B cell (primary cell): ENCODE measurements around the gene YIF1A. TPM values are rescaled to one million over a fixed set of nuclear protein-coding genes. Genes with fewer than 3 reads are reported as not detected.

ENCODE experiments used
- ATAC-seq: fragments of 200-7000 bp; cut with Tn5 transposase; one replicate; pipeline ENCODE4 v1.10.0; 2021; ENCODE audit warnings: low read depth, mild to moderate bottlenecking, moderate number of reproducible peaks, moderate library complexity
- CTCF ChIA-PET: fragments of 350-600 bp; sonication (Branson Sonifier 250); formaldehyde crosslinking; loops from one replicate; lab custom pipeline; 2021; ENCODE audit warnings: antibody characterized with exemption, inconsistent platforms; lab: Charles Lee
- POLR2A ChIA-PET: fragments of 350-600 bp; sonication (Branson Sonifier 250); formaldehyde crosslinking; loops from one replicate; lab custom pipeline; 2021; ENCODE audit warnings: antibody characterized with exemption; lab: Charles Lee
- DNase-seq: peaks from one replicate; pipeline ENCODE4 v3.0.0; 2013
- H2AFZ ChIP-seq: 2 replicates; pipeline ENCODE4 v1.6.1; 2012; ENCODE audit warnings: mild to moderate bottlenecking, low read depth, low read length; ENCODE audit not compliant: insufficient read depth, poor library complexity, severe bottlenecking
- H3K27ac ChIP-seq, 2 donors: 1 replicate in 1 of 2; 2 replicates in 1 of 2; pipeline ENCODE4 v1.5.1; 2012 to 2013; ENCODE audit warnings: low read length in 2 of 2, mild to moderate bottlenecking in 2 of 2, moderate library complexity in 1 of 2
- H3K27me3 ChIP-seq, 4 experiments: fragments of 200-600 bp in 1 of 4; sonication (generic) in 1 of 4; replicated peaks in 1 of 4; 1 replicate in 2 of 4; 2 replicates in 2 of 4; pipeline versions ENCODE4 v1.6.1 to v1.7.0; 2013 to 2016; ENCODE audit warnings: low read length in 3 of 4, mild to moderate bottlenecking in 2 of 4, mixed read lengths in 1 of 4, moderate library complexity in 1 of 4; ENCODE audit not compliant: insufficient read depth in 4 of 4, control insufficient read depth in 3 of 4; ENCODE audit errors: control extremely low read depth in 1 of 4
- H3K36me3 ChIP-seq, 2 experiments: replicated peaks in 1 of 2; 1 replicate in 1 of 2; 2 replicates in 1 of 2; pipeline versions ENCODE4 v1.6.1 to v1.7.1; 2013; ENCODE audit warnings: low read length in 1 of 2; ENCODE audit not compliant: insufficient read depth in 2 of 2, control insufficient read depth in 1 of 2; ENCODE audit errors: control extremely low read depth in 1 of 2, extremely low read depth in 1 of 2
- H3K4me1 ChIP-seq, 2 donors: fragments of 200-600 bp in 1 of 2; sonication (generic) in 1 of 2; 1 replicate in 1 of 2; 2 replicates in 1 of 2; pipeline versions ENCODE4 v1.5.1 to v1.6.1; 2013 to 2017; ENCODE audit warnings: low read length in 2 of 2; ENCODE audit not compliant: control insufficient read depth in 2 of 2, insufficient read depth in 2 of 2
- H3K4me2 ChIP-seq: replicated peaks from 2 replicates; pipeline ENCODE3; 2012; ENCODE audit warnings: mild to moderate bottlenecking, low read depth, low read length; ENCODE audit not compliant: poor library complexity, severe bottlenecking
- H3K4me3 ChIP-seq, 5 experiments: fragments of 200-600 bp in 1 of 5; sonication (generic) in 1 of 5; 1 replicate in 3 of 5; 2 replicates in 2 of 5; pipeline versions ENCODE4 v1.5.1 to v1.7.0; 2011 to 2016; ENCODE audit warnings: low read length in 4 of 5, mild to moderate bottlenecking in 4 of 5, low read depth in 2 of 5, control low read depth in 1 of 5, moderate library complexity in 1 of 5; ENCODE audit not compliant: insufficient read depth in 1 of 5; ENCODE audit errors: control extremely low read depth in 1 of 5, extremely low read depth in 1 of 5
- H3K79me2 ChIP-seq: fragments of 200-600 bp; sonication (generic); one replicate; pipeline ENCODE4 v1.6.0; 2016; ENCODE audit warnings: low read length; ENCODE audit not compliant: control insufficient read depth, insufficient read depth
- H3K9ac ChIP-seq: fragments of 200-600 bp; sonication (generic); 2 replicates; pipeline ENCODE4 v1.6.1; 2017; ENCODE audit warnings: mild to moderate bottlenecking, low read length, moderate library complexity
- H3K9me3 ChIP-seq, 3 donors: one replicate each; pipeline versions ENCODE4 v1.6.1 to v1.7.1; 2013; ENCODE audit warnings: low read length in 2 of 3; ENCODE audit not compliant: control insufficient read depth in 2 of 3, insufficient read depth in 1 of 3; ENCODE audit errors: control extremely low read depth in 1 of 3
- H4K20me1 ChIP-seq: 2 replicates; pipeline ENCODE4 v1.6.0; 2012; ENCODE audit warnings: mild to moderate bottlenecking, low read length; ENCODE audit not compliant: insufficient read depth, control insufficient read depth, poor library complexity, severe bottlenecking
- H3K27ac Mint-ChIP-seq: one replicate; pipeline ENCODE4 v1.8.0; 2021; ENCODE audit warnings: mixed read lengths
- H3K27me3 Mint-ChIP-seq: one replicate; pipeline ENCODE4 v1.8.0; 2021; ENCODE audit warnings: mixed read lengths
- H3K4me1 Mint-ChIP-seq: one replicate; pipeline ENCODE4 v1.8.0; 2021; ENCODE audit warnings: mixed read lengths
- H3K4me3 Mint-ChIP-seq: one replicate; pipeline ENCODE4 v1.8.0; 2021; ENCODE audit warnings: mixed read lengths
- H3K9me3 Mint-ChIP-seq: one replicate; pipeline ENCODE4 v1.8.0; 2022; ENCODE audit warnings: mixed read lengths; ENCODE audit not compliant: insufficient read depth
- EZH2 ChIP-seq: IDR thresholded peaks from 2 replicates; pipeline ENCODE4 v1.6.1; 2012; ENCODE audit warnings: borderline replicate concordance, low read depth, mild to moderate bottlenecking, moderate library complexity, low read length; ENCODE audit not compliant: insufficient read depth, poor library complexity, severe bottlenecking
- WGBS: methylation state at CpG from one replicate; pipeline ENCODE4 v1.1.5; 2013; ENCODE audit warnings: missing lambda C conversion rate; ENCODE audit not compliant: insufficient coverage; 5-methylcytosine and 5-hydroxymethylcytosine counted together
- intact Hi-C: fragments of 100-400 bp; cut with micrococcal nuclease; formaldehyde crosslinking; loops from one replicate; pipeline ENCODE4 v1.10.0; 2022
- polyA plus RNA-seq: library from polyadenylated mRNA; depleted of rRNA; stranded (reverse); fragments of >200 nt; gene quantifications from 2 replicates; pipeline ENCODE4 v1.2.3, GENCODE V29; 2012
- total RNA-seq, 2 donors: library from RNA; stranded (reverse); fragments of 120-200 nt in 1 of 2; gene quantifications; 1 replicate in 1 of 2; 2 replicates in 1 of 2; pipeline versions ENCODE4 v1.2.3 to v1.2.4, GENCODE V29; 2013 to 2022
- TF ChIP-seq, protein P1 (sequence below): fragments of 200-600 bp; IDR thresholded peaks from one replicate; pipeline ENCODE4 v1.8.0; 2022; ENCODE audit warnings: antibody characterized with exemption, mild to moderate bottlenecking

The YIF1A gene
- total and polyA plus RNA-seq, 2 donors (not counting 1 experiment from before 2014, with no cell fraction given): 43.9 to 95.0 TPM

- intact Hi-C loops: no loop called here
- CTCF ChIA-PET: interaction anchor here (1.8 kb wide), 1 partner anchor 17 kb away, joined by 4 read pairs; no protein-coding TSS in a partner anchor
Measured at GRCh38 chr11:66238786-66239413, 50.0 kb downstream of the YIF1A start.

GRCh38 chr11:66237867-66238266, 51.1 kb downstream of the YIF1A start:
- Histone ChIP-seq H3K4me1 (peaks cover 0 to 11% of the 10 kb centered on the region in 2 donors), H3K27me3 (no peaks in the 10 kb centered on the region), H3K27ac (no peak overlapping the region), H3K79me2 (no peaks in the 10 kb centered on the region), H3K9ac (no peak overlapping the region), H3K9me3 (no peaks in the 10 kb centered on the region), H3K36me3 (peaks cover 0 to 93% of the 10 kb centered on the region in 2 experiments), H4K20me1 (peaks cover 40% of the 10 kb centered on the region), H2AFZ (no peak overlapping the region), H3K4me3 (no peak overlapping the region), H3K4me2 (no peak overlapping the region)
- no peak for DNase-seq
- intact Hi-C loops: no loop called here
- TF ChIP-seq EZH2: no peak
- TF ChIP-seq, protein P1, sequence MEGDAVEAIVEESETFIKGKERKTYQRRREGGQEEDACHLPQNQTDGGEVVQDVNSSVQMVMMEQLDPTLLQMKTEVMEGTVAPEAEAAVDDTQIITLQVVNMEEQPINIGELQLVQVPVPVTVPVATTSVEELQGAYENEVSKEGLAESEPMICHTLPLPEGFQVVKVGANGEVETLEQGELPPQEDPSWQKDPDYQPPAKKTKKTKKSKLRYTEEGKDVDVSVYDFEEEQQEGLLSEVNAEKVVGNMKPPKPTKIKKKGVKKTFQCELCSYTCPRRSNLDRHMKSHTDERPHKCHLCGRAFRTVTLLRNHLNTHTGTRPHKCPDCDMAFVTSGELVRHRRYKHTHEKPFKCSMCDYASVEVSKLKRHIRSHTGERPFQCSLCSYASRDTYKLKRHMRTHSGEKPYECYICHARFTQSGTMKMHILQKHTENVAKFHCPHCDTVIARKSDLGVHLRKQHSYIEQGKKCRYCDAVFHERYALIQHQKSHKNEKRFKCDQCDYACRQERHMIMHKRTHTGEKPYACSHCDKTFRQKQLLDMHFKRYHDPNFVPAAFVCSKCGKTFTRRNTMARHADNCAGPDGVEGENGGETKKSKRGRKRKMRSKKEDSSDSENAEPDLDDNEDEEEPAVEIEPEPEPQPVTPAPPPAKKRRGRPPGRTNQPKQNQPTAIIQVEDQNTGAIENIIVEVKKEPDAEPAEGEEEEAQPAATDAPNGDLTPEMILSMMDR: no peak
- ChIA-PET CTCF (no interaction called here), POLR2A (no interaction called here)
- Mint-ChIP-seq H3K9me3 (no peaks in the 10 kb centered on the region), H3K4me3 (no peak overlapping the region), H3K27ac (no peak overlapping the region), H3K27me3 (no peaks in the 10 kb centered on the region), H3K4me1 (peaks cover 8% of the 10 kb centered on the region)
- no peak for ATAC-seq
- WGBS: 100% methylated on average over 5 of the region's 6 CpGs

More at GRCh38 chr11:66238786-66239413, 50.0 kb downstream of the YIF1A start:
- Histone ChIP-seq H4K20me1 (peaks cover 35% of the 10 kb centered on the region), H3K9me3 (no peaks in the 10 kb centered on the region), H3K36me3 (peaks cover 0 to 91% of the 10 kb centered on the region in 2 experiments), H3K4me1 (peaks cover 0 to 11% of the 10 kb centered on the region in 2 donors), H3K27me3 (no peaks in the 10 kb centered on the region), H3K4me3 (no peak overlapping the region), H2AFZ (no peak overlapping the region), H3K9ac (no peak overlapping the region), H3K27ac (no peak overlapping the region), H3K79me2 (no peaks in the 10 kb centered on the region), H3K4me2 (no peak overlapping the region)
- H3K27me3 Mint-ChIP-seq: no peaks in the 10 kb centered on the region
- POLR2A ChIA-PET: no interaction called here
- ATAC-seq: no peak
- DNase-seq: no peak
- no peaks in the 10 kb centered on the region for H3K9me3 Mint-ChIP-seq
- 94% methylated on average over 17 of the region's 17 CpGs for WGBS
- H3K4me3 Mint-ChIP-seq: no peak overlapping the region
- peaks cover 8% of the 10 kb centered on the region for H3K4me1 Mint-ChIP-seq
- no peak for TF ChIP-seq EZH2
- TF ChIP-seq, protein P1: no peak
- H3K27ac Mint-ChIP-seq: no peak overlapping the region
